GM18499 (cell line): ENCODE results near the gene PPM1M.

Source experiments
- ATAC-seq: cut with Tn5 transposase; IDR thresholded peaks from one replicate; pipeline ENCODE4 v1.9.1; 2021; ENCODE audit warnings: moderate number of reproducible peaks; ENCODE audit not compliant: insufficient read depth, unreplicated experiment

PPM1M gene

DNA sequence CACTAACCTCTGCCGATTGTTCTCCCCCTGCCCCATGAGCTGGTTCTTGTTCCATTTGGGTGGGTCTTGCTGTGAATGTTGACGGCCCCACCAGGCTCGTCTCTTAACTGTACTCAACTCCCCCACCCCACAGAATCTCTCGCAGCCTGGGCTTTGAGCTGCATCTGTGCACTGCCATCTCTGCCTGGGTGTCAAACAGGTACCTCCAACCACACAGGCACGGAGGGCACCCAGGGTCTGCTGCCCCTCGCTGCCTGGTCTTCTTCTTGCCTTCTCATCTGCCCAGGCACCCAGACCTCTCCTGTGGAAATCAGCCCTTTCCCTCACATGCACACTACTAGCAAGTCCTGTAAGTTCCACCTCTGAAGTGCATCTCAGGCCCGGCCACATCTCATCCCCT lies 30.2 kb upstream of the PPM1M start:
- ATAC-seq: no peak

DNA sequence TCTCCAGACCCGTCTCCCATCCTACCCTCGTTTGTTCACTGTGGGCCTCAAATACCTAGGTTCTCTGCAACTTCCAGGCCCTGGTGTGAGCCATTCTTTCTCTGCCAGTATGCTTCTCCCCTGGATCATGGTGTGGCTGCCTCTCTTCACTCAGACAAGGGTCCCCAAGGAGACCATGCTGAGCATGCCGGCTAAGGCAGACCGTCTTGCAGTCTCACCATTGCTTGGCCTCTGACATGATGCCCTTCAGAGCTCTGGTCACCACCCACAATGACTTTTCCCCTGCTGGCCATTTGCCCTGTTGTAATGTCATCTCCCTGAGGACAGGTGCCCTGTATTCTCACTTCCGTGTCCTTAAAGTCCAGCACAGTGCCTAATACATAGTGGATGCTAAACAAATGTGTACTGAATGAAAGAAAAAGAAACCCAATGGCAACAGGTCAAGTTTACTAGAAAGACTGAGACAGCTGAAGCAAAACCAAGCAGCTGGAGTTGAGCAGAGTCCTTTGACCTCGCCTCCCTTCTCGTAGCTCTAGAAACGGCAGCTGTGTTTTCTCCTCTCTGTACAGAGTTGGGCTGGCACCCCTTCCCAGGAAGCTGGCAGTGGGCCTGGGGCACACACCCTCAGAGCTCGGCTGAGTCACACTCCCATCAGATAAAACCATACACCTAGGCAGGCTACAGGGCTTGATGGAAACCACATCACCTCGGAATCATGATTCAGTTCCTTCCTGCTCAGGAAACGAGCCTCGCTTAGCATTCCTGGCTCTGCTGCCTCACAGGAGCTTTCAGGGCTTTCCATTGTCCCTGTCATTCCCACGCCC lies 28.8 kb upstream of the PPM1M start:
- ATAC-seq: no peak

DNA sequence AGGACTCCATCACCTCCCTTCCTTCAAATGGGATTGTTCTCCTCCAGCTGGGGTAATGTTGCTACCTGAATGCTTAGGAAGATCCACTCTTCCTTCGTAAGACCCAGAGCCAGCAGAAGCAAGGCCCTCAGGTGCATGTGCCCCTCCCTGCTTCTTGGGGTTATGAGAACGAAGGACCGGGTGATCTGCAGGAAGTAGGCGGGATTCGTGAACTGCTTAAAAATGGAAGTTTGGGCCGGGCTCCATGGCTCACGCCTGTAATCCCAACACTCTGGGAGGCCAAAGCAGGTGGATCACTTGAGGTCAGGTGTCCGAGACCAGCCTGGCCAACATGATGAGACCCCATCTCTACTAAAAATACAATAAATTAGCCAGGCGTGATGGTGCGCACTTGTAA lies 28.2 kb upstream of the PPM1M start:
- no peak for ATAC-seq

DNA sequence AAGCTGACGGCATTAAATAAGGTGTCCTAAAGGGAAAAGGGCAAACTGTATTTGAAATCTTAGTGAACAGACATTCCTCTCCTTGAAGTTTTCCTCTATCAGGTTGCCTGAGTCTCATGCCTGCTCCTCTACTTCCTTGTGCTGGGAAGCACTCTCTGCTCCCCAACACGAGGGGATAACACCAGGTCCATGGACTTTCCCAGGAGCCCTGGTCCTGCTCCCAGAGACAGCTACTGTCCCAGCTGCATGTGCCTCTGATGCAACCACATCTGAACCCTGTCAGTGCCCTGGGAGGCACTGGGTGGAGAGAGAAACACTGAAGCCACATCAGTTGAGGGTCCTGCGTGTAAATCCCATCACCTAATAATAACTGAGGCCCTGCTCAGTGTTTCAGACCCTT lies 27.5 kb upstream of the PPM1M start:
- no peak for ATAC-seq

DNA sequence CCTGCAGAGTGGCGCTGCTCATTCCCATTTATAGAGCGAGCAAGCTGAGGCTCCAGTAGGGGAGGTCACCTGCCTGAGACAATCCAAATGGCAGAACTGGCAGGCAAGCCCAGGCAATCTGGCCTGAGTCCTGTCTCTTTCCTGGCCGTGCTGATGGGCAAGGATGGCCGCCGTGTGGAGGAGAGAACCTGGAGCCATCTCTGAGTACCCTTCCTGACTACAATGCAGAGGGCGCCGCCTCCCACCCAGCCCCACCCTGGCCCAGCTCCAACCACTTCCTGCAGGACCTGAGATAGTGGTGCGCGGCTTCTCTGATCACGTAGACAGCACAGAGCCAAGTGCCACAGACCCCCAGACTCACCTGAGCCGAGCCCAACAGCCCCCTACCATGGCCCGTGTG lies 27.1 kb upstream of the PPM1M start:
- no peak for ATAC-seq

DNA sequence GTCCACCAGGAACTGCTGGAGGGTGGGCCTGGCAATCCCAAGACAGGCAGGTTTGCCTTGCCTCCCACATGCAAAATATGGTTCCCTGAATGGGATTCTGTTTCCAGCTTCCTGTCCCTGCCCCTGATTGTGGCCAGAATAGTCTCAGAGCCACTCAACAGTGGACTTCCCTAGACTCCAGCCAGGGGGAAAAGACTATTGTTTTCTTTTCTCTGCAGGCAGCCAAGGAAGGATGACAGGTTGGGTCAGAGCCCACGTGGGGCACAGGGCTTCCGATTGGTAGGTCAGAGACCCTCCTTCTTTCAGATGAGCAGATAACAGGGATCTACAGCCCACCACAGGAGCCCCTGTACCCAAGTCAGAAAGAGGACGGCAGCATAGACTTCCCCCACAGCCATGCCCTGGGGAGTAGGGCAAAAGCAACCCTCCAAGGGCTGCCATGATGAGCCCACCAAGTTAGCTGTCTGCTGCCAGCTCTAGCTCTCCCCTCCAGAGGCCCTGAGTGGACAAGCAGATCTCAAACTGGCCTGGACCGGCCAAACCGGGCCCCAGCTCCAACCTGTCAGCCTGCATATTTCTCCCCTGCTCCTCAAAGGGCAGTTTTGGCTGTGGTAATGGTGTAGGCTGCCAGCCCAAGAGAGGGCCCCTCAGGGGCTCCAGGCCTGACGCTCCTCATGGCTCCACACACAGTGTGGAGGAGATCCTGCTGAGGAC lies 26.5 kb upstream of the PPM1M start:
- no peak for ATAC-seq

DNA sequence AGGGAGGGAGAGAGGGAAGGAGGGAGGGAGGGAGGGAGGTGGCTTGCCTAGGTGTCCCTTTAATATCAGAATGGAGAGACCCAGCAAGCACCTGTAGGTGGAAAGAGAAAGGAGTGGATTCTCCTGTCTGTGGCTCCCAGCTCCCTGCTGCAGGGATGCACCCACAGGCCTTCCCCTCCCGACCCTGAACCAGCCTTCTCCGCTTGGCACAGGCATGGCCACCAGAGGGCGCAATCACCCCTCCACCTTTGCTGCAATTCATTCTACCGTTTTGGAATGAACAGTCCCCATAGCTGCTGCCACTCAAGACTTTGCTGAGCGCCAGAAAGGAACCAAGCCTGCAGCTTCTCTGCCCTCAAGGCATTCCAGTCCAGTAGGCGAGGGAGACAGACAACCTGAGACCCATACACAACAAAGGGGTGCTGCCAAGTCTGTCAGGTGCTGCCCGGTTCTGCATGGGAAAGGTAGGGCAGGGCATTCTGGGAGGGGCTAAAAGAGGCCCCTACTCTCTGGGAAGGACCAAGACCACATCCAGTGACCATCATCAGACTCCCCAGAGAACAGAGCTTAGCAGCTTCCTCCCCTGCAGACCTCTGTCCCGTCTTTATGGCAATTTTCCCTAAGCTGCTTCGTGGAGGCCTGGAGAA lies 25.1 kb upstream of the PPM1M start:
- no peak for ATAC-seq

DNA sequence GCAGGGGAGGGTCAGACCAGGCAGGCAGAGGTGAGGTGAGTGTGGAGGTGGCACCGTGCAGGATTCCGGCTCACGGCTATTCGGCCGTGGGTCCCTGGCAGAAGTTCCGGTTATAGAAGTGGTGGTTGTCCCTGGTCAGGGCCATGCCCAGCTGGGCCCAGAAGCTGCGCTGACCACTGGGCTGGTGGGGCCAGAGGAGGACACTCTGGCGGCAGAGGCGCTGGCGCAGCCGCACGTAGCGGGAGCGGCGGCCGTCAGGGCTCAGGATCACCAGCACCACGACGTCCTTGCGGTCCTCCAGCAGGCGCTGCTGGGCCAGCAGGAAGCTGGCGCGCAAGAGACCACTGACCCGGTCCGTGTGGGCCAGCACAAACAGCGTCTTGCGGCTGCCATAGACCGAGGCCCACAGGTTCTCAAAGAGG lies 24.4 kb upstream of the PPM1M start:
- no peak for ATAC-seq

DNA sequence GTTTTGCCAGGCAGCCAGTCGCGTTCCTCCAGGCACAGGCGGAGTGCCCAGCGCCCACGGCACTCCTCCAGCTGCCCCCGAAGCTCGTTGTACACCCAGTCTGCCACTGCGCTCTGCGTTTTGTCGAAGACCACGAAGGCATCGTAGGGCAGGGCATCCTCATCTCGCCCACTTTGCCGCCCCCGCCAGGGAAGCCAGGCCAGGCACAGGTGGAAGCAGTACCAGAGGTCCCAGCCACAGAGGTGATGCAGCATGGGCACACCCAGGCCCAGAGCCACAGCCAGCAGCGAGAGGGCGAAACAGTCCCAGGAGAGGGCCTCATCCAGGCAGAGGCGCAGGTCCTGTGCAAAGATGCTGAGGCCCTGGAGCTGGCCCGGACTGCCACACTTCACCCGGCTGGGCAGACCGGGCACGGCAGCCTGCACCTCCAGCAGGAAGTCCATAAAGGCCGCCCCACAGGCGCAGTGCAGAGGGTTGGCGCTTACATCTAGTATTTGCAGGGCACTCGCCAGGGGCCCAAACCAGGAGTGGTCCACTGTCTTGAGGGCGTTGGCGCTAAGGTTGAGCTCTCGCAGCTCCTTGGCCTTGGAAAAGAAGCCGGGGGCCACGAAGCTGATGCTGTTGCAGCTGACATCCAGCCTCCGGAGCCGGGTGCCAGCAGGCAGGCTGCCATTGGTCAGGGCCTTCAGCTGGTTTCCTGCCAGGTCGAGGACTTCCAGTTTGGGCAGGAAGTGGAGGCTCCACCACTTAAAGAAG lies 23.8 kb upstream of the PPM1M start:
- ATAC-seq: no peak

DNA sequence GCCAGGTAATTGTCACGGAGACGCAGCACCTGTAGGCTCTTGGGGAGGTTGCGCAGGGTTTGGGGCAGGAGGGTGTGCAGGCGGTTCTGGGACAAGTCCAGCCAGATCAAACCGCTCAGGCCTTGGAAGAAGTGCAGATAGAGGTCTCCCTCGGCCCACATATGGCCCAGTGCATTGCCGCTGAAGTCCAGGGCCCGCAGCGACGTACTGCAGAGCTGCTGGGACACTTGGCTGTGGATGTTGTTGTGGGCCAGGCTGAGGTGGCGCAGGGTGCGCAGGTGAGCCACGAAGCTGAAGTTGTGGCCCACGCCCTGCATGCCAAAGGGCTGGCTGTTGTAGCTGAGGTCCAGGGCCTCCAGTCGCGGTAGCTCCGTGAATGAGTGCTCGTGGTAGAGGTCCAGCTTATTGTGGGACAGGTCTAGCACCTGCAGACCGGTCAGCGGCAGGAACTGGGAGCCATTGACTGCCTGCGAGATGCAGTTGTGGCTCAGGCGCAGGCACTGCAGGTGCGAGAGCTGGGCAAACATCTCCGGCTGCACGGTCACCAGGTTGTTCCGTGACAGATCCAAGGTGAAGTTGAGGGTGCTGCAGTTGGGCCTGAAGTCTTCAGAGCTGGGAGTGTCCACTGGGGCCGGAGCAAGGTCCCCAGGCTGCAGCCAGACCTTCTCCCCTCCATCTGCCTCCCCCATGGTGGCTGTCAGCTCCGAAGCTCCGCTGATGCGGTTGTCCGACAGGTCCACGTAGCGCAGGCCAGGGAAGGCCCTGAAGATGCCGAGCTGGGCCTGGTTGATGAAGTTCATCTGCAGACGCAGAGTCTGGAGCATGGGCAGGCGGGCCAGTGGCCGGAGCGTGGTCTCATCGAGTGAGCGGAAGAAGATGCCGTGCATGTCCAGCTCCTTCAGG lies 23.0 kb upstream of the PPM1M start:
- ATAC-seq: no peak

DNA sequence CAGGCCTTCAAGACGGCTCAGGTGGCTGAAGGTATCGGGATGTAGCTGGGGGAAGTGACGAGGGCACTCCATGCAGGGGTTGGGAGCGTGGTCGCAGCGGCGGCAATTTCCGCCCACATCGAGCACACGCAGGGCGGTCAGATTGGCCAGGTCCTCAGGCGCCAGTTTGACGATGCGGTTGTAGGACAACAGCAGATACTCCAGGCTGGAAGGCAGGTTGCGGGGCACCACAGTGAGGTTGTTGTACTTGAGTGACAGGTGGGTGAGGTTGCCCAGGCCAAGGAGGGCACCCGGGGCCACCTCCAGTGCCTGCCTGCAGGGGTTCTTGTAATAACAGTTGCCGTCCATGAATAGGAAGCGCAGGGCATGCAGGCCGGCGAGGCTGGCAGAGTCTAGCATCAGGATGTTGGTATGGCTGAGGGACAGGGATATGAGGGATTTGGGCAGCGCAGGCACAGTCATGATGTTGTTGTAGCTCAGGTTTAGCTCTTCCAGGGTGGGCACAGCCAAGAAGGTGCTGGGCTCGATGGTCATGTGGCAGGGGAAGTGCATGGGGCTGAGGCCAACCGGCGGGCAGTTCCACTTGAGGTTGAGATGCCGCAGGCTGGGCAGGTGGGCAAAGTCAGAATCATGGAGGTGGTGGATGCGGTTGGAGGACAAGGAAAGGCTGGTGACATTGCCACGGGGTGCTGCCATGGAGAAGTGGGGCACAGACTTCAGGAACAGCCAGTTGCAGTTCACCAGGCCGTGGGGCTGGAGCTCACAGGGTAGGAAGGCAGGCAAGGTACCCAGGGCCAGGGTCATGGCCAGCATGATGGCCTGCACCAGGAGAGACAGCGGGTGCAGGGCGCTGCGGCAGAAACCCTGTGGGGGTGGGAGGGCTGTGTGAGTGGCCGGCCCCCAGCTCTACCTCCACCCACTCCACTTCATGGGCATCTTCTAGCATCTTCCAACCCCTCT lies 21.8 kb upstream of the PPM1M start:
- no peak for ATAC-seq

DNA sequence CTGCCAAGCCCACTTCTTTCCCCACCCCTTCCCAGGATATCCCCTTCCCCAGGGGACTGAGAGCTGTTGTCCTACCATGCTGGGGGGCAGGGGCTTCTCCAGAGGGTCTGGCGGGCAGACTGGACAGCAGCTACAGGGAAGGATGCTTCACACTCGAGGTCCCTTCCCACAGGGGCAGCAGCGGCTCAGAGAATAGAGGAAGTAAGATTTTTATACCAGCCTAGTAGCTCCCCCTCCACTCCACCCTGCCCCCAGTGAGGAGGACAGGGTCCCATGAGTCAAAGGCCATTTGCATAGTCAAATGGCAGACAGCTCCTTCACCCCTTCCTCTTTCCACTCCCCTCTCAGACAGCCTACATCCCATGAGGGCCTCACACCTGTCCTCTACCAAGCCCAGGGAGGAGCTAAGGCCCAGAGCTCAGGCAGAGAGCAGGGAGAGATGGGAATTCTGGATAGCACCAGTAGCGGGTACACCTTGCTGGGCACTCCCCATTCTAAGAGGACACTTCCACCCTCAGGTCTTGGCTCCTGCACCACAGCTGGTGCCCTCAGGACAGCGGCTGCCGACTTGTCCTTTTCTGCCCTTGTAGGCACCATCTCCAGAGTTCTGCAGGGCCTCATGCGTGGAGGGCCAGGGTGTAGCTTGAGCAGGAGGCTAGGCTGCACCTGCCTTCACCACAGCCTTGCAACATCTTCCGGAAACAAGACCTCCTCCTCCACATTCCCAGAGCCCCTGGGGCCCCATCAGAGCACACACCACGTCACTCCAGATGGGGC lies 19.9 kb upstream of the PPM1M start, which contains the start of gene TLR9:
TLR9 (minus strand) TSS at position 194 of the 777 bp plus-strand sequence; CDS start at position 78, 116 bp downstream.
- peak; percentile 68 for ATAC-seq

DNA sequence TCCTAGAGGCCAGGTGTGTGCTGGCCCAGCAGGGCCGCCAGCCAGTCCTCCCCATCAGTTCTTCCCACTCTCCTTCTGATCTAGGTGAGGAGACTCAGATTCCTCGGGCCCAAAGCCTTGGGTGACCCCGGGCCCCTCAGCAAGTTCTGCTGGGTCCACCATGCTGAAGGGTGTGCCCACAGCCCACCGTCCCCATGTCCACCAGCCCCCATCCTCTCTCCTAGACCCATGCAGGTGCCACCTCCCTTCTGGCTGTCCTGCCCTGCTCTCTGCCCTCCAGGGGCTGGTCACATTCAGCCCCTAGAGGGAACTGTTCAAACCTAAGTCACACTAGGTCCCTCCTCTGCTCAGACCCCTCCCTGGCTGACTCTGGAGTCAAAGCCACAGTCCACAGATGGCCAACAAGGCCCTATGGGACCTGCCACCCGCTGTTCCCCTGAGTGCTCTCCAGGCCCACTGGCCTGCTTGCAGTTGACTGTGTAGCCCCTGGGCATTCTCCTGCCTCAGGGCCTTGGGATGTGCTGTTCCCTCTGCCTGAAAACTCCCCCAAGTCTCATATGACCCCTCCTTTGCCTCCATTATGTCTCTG lies 19.2 kb upstream of the PPM1M start:
- ATAC-seq: no peak

DNA sequence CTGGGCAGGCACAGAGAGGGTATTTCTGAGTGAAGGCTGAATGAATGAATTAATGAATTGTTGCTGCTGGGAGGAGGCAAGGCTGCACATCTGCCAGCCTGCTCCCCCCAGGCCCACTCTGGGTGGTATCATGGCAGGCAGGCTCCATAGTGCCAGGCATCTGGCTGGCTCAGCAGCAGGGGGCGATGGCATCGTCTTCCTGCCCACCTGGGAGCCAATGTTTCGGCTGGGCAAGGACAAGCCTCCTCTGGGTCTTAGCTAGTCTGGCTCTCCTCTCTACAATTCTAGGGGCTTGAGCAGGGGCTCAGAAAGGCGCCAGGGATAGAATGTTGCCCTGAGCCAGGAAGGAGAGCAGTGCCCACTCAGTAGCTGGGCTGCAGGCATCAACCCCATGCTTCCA lies 18.4 kb upstream of the PPM1M start:
- no peak for ATAC-seq

DNA sequence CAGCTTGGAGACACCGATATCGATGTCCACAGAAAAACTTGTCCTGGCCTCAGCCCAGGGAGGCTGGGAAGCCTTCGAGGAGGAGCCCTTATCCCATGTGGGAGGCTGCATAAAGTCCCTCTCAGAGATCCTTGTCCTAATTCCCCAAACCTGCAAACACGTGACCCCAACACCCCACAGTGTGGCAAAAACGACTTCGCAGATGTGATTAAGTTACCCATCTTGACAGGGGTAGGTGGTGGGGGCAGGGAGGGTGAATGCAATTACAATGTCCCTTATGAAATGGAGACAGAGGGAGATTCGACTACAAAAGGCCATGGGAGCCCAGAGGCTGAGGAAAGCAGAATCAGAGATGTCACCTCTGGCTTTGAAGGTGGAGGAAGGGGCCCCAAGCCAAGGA lies 17.8 kb upstream of the PPM1M start:
- ATAC-seq: no peak

DNA sequence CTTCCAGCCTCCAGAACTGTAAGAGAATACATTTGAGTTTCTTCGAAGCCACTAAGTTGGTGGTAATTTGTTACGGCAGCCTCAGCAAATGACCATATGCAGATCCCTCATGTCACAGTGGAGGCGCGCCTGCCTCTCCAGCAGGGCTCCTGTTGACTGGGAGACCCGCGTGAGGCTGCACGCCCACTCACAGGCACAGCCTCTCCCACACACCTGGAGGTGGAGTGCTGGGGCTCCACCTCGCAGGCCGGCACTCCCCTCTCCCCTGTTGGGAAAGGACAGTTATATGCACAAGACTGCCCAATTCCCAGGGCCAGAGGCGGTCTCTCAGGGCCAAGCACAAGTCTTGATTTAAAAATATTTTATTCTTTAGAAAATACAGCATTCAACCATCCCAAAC lies 17.3 kb upstream of the PPM1M start:
- no peak for ATAC-seq

DNA sequence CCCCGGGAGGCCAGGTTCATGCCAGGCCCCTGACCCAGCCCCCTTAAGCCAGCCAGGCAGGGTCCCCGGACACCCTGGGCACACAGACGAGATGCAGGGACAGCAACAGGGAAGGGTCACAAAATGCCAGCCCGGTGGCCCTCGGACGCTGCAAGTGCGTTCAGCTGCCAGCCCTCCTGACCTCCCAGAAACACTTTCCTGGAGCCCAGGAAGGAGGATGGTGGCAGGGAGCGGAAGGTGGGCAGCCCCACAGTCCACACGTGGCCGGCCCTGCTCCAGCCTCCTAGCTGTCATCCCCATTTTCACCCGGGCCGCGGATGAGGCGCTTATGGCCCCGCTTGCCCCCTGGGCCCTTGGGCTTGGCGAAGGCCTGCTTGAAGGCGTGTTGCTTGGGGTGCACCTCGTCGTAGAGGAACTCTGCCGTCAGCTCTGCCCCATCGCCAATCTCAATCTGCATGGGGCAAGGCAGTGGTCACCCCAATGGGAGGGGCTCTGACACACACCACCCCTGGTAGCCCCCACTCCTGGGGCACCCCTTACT lies 16.7 kb upstream of the PPM1M start:
- ATAC-seq: no peak
